Activated CD8-positive, alpha-beta memory T cell treated with anti-CD3 and anti-CD28 coated beads for 1 hour (primary cell): ENCODE measurements around the gene ALPL.
"Not testable (repeated sequence)": the region's sequence is repeated elsewhere in the genome, so short reads cannot be mapped to it uniquely, and the experiment has no call there.

Experiments
- DNase-seq, 2 donors: peaks; one replicate each; pipeline ENCODE4 v3.0.0-alpha.2; 2020; ENCODE audit warnings: low read depth in 1 of 2; ENCODE audit errors: extremely low read depth in 1 of 2

Gene ALPL

DNA sequence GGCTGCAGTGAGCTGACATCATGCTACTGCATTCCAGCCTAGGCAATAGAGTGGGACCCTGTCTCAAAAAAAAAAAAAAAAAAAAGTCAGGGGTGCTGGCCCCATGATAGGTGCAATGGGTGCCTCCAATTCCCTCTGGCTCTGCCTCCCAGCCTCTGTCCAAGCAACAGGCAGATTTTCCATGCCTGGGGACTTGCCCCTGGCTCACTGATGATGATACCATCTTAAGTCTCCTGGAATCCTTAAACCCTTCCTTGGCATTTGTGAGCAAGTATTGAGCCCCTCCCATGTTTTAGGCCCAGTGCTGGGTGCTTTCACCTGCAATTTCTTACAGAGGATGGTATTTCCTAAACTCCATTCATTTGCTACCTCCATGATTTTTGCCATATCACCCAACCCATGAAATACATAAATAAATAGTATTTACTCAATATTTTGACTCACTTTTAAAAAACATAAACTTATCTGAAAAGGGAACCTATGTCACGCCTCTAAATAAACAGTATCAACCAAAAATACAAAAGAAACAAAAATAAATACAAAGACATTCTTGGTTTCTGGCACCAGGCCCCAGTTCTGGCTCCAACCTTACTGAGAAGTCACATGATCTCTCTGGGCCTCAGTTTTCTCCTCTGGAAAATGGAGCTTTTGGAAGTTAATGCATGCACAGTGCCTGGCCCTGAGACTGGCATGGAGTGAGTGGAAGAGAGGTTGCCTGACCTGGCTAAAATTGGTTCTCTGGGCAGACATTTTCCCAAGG lies 1.5 kb upstream of the ALPL start:
- no peak for DNase-seq

DNA sequence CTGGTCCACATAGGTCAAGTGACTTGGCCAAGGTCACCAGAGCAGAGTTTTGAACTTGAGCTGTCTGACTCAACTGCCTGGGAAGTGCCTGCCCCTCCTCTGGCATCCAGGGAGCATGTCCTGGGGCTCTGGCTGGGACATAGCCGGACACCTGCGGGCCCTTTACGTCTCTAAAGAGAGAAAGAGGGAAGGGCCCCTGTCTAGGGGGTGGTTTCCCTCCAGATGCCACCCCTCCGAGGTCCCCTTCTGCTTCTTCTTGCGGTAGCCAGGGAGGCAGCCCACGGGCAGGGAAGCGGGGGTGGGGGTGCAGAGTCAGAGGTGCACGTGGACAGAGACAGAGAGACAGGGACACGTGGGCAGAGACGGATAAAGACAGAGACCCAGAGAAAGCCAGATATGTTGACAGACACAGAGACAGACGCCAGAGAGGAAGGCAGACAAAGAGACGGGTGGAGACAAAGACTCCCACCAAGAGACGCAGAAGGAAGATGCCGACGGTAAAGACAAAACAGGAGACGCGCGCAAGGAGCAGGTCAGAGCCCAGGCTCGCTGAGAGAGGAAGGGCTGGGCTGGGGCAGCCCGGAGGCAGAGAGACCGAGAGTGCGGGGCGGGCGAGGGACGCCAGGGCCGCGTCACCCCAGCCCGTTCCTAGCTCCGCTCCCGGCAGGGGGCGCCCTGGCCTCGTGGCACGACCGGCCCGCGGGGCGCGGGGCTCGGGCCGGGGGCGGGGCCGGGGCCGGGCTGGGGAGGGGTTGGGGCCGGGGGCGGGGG lies 458 bp upstream of the ALPL start:
- DNase-seq: peak in 1 of 2 donors; percentile 47

DNA sequence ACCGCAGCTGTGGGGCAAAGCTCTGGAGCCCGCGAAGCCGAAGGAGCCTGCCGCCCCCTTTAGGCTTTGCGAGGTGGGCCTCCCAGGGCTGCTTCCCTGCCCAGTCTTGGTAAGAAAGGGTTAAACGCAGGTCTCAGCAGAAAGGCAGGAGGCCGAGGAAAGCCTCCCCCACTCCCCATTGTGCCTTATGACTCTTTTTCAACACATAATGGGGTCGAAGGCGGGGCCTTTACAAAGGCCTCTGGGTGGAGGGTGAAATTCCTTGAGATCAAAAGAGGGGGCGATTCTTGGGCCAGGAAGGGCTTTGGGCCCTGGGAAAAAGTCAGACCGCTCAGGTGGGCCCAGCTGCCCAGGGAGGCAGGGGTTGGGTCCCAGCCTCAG lies 880 bp downstream of the ALPL start:
- DNase-seq: no peak

DNA sequence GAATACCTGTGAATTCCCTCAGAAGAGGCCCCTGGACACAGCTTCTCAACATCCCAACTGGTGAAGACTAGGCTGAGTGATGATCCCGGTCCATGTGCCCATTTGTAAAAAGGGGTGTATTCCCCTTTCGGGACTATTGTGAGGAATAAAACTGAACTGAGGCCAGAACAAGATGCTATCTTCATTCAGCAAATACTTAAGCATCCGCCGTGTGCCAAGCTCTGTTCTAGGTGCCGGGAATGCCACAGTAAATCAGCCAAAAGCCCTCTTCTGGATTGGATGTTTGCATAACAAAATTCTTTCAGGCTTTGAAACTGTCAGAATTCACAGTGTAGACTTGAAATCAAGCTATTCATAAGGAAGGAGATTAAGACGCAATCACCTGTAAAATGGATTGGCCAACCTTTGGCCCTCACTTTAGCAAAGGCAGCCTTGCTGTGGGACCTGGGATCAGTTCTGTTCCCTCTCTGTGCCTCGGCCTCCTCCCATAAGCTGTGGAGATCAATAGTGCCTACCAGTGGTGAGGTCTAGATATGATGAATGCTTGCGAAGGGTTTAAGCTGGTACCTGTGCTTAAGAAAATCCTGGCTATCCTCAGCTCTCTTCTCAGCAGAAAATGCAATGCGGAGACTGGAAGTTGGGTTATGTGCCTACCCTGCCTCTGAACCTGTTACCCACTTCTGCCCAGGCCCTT lies 1.8 kb downstream of the ALPL start:
- DNase-seq: no peak

- no peak for DNase-seq
Measured at GRCh38 chr1:21511579-21512522, 2.6 kb downstream of the ALPL start.

DNA sequence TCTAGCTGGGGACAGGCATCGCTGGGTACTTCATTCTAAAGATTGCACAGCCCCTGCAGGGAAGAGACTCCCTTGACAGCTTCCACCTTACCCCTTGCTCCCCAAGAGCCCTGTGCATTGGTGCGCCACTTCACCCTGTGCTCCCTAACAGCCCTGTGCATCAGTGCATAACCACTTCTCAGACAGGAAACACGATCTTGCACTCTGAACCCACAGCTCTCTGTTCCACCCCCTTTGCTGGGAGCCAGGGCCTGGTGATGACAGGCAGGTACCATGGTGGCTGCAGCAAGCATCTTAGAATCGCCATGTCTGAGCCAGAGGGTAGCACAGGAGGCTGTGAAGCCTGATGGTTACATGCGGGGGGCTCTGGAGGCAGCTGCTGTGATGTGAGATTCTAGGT lies 5.0 kb downstream of the ALPL start:
- DNase-seq: no peak

GRCh38 chr1:21517161-21517589 lies 8.0 kb downstream of the ALPL start:
- no peak for DNase-seq

DNA sequence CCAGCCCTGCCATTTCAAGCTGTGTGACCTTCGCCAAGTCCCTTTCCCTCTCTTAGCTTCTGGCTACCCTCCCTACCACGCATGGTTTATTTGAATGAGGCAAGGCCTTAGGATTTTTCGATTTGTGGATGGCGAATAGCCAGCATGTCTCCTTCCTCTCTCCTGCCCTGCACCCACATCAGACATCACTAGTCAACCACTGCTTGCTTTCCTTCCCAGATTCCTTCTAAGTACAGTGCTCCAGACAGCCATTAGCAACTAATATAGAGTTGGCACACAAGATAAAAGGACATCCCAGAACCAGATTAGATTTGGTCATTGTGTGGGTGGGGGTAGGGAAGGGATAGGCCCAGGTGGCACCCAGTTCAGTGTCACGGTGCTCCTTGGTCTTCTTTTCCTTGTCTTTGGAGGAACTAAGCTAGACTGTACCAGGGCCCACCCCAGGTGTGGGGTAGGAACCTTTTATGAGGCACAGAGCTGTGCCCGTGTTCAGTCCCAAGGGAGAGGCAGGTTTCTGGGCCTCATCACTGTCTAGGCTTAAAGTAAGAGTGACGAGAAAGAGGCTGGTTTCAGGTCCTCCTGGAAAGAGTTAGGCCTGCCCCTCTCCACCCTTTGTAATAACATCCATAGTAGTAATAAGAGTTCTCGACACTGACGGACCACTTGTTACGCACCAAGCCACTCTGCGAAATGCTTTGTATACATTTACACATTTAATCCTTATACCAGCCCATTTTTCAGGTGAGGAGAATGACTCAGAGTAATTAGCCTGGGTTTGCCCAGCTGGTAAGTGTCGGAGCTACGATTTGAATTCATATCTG lies 8.6 kb downstream of the ALPL start:
- DNase-seq: no peak

DNA sequence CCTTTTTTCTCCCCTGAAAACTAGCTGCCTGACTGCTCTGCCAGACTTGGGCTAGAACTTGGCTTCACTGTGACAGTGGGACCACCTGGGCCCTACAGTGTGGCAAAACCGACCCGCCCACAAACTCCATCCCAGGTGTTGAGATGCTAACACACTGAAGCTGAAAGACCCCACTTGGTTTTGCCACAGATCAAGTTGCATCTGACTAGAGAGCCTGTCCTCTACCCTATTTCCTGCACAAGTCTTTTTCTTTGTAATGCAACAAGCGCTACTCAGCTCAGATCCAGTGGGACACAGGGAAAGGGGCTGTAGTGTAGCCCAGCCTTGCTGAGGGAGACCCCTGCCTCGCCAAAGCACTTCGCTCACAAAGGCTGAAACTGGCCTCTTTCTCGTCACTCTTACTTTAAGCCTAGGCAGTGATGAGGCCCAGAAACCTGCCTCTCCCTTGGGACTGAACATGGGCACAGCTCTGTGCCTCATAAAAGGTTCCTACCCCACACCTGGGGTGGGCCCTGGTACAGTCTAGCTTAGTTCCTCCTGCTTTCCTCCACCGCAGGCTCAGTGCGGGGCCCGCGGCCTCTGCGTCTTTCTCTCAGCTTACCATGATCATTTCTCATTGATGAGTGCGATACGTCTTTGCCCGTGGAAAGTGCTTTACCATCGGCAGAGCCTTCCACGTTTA lies 9.7 kb downstream of the ALPL start:
- DNase-seq: no peak

GRCh38 chr1:21519486-21520070 lies 10.4 kb downstream of the ALPL start:
- not testable (repeated sequence) for DNase-seq

- no peak for DNase-seq
Measured at GRCh38 chr1:21520899-21521716, 11.9 kb downstream of the ALPL start.

DNA sequence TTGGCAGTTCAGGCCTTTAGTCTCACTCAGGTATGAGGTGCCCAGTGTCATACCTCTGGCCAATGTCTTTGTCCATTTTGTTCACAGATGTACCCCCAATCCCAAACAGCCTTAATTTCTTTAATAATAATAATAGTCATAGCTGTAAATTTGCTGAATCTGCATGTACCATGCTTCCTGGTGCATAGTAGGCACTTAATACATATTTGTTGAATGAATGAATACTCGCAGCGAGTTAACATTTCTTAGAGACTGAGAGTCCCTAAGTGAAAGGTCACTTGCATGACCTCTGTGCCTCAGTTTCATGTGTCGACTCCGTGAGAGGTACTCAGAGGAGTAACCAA lies 12.5 kb downstream of the ALPL start:
- no peak for DNase-seq

GRCh38 chr1:21522525-21523038 lies 13.4 kb downstream of the ALPL start:
- no peak for DNase-seq

DNA sequence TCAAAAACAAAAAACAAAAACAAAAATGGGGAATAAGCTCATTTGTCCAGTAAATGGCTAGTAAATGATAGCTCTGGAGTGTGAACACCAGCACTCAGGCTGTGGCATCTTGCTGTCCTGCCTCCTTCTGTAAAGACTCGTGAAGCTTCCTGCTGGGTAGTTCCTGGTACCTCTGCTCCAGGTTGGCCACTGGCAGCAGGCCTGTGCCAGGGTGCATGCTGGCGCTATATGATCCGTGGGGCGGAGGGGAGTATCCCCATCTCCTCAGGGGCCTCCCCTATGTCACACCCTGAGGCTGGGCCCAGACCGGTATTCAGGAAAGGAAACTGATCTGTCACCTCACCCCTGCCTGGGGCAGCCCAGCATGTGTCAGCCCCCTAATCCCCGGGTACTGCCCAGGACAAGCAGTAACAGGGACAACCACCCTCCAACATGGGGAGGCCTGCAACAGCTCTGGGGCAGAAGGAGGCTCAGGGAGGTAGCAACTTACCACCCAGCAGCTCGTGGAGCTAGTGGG lies 14.1 kb downstream of the ALPL start:
- DNase-seq: no peak

DNA sequence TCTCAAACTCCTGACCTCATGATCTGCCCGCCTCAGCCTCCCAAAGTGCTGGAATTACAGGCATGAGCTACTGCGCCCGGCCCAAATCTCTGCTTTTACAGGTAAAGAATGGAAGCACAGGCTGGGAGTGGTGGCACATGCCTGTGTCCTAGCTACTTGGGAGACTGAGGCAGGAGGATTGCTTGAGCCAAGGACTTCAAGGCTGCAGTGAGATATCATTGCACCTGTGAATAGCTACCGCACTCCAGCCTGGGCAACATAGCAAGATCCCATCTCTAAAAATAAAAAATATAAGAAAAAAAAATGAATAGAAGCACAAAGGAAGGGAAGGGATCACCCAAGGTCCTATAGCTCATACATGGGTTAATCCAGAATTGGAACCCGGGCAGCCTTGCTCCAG lies 15.0 kb downstream of the ALPL start:
- no peak for DNase-seq

DNA sequence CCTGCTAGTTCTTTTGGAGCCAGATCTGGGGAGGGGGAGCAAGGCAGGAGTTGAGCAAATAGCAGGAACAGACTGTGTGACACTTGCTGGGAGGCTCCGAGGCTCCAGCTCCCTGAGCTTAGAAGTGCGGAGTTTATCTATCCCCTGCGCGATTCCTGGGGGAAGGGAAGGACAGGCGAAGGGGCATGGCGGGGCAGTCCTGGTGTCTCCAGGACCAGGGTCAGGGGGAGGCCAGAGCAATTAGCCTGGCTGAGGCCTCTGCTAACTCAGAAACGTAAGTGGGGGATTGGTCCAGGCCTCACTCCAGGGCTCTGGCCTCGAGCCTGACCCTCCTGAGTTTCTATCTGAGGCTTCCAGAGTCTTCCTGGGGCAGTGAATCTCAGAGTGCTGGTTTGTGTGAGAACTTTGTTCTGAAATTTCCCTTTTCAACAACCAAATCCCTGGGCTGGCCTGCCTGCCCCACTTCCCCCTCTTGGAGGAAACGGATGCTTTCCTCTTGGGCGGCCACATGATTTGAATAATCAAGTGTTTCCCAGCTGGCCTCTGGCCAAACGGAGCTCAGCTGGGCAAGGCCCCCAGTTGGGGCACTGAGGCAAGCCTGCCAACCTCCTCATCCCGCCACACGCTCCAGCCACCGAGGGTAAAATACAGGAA lies 15.6 kb downstream of the ALPL start:
- no peak for DNase-seq

DNA sequence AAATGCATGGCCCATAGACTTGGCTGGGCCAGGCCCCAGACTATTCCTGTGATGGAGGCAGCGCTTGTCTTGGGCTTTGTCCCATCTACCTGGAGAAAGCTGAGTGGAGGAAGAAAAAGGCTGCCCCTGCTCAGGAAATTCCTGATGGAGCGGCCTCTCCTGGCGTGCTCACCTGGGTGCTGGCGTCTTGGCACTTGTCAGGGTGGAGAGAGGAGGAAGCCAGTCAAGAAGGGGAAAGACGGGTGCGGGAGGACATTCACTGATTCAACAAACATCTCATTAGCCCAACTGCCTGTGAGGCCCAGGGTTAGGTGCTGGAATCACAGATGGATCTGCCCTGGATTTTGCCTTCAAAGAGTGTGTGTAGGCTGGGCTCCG lies 16.1 kb downstream of the ALPL start:
- DNase-seq: no peak
